Measurements from ENCODE around the gene NDUFA8. TPM values are rescaled to one million over a fixed set of nuclear protein-coding genes. Genes with fewer than 3 reads are reported as not detected.

NDUFA8 gene
- total and polyA plus RNA-seq, 10 of the 15 experiments (the other 5 are each of a cell fraction or from before 2014, with no cell fraction given): 44.9 to 159 (median 90.8) TPM

DNA sequence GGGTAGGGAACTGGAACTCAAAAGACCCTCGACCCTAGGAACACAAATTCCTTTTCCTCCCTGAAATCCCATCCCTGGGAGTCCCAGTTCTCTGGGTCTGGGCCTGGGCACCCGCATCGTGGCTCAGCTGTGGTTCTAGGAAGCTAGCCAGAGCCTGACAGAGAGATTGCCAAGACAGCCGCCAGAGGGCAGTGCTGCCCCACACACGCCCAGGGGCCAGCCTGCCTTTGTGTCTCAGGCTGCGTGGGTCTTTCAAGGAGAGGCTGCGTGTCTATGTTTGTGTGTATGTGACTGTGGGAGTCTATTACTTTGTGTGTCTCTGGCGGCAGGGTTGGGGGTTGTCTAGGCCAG is 34.4 kb downstream of the NDUFA8 start:
- peak; percentile 93 for ATAC-seq
- intact Hi-C loops (cut with micrococcal nuclease; ENCODE audit: unreplicated experiment): loop anchor here (1.0 to 10.0 kb wide), 4 partner anchors 225 to 685 kb away; no protein-coding TSS in a partner anchor
- SMC1A ChIA-PET (ENCODE audit: uncharacterized antibody, unreplicated experiment): interaction anchor here (0.6 to 4.4 kb wide), 15 partner anchors 18 to 683 kb away, joined by 3 to 41 read pairs (median 4); no protein-coding TSS in a partner anchor
- Histone ChIP-seq H3K4me1 (ENCODE audit: control insufficient read depth, insufficient read depth, low read length) (no peaks in the 10 kb centered on the region), H3K4me2 (ENCODE audit: control insufficient read depth, insufficient read depth) (no peak overlapping the region), H2AFZ (ENCODE audit: control insufficient read depth, low read depth, low read length) (no peak overlapping the region), H3K27me3 (replicated peaks in 1 of 2; ENCODE audit: control insufficient read depth in 2 of 2, insufficient read depth in 2 of 2, low read length in 1 of 2) (peaks cover 2 to 10% of the 10 kb centered on the region in 2 experiments; a peak in 2 of 4 replicates), H3K4me3 (no peak overlapping the region), H3K9me3 (replicated peaks; ENCODE audit: control insufficient read depth, insufficient read depth, low read length) (no peaks in the 10 kb centered on the region), H3K79me2 (ENCODE audit: control insufficient read depth, insufficient read depth, low read length) (no peaks in the 10 kb centered on the region), H4K20me1 (ENCODE audit: control insufficient read depth, insufficient read depth) (no peaks in the 10 kb centered on the region; the same call in 1 of the 2 replicates), H3K9ac (ENCODE audit: control insufficient read depth, insufficient read depth, low read length) (no peak overlapping the region), H3K36me3 (ENCODE audit: control insufficient read depth in 2 of 2, insufficient read depth in 2 of 2, low read length in 1 of 2) (no peaks in the 10 kb centered on the region), H3K27ac (ENCODE audit: control insufficient read depth, insufficient read depth) (no peak overlapping the region)
- WGBS (ENCODE audit: insufficient coverage, insufficient replicate concordance, low lambda C conversion rate, missing lambda C conversion rate): 0% methylated on average over 8 of the region's 8 CpGs
- in situ Hi-C loops (cut with MboI): loop anchor here (10.0 kb wide), 1 partner anchor 330 kb away; no protein-coding TSS in a partner anchor
- no peak for DNase-seq (ENCODE audit: low read depth, low spot score)
- BruUV-seq (replicated peaks): no TSS peak
- RAD21 ChIA-PET (ENCODE audit: unreplicated experiment): interaction anchor here (0.8 to 7.6 kb wide), 12 partner anchors 24 to 686 kb away, joined by 3 to 76 read pairs (median 4); no protein-coding TSS in a partner anchor
- POLR2A ChIA-PET: no interaction called here
- CTCF ChIA-PET: interaction anchor here (0.6 to 11.7 kb wide), 40 partner anchors 8 to 1042 kb away, joined by 3 to 190 read pairs (median 5); partner anchors contain the start of genes MORN5 and NDUFA8
- FAIRE-seq: peak; percentile 87
- TF ChIP-seq FOXK2 (IDR thresholded peaks at IDR 0.05) (no peak), ATF7 (IDR thresholded peaks at IDR 0.05; ENCODE audit: low read depth) (no peak), SRF (IDR thresholded peaks at IDR 0.05; ENCODE audit: low read depth in 2 of 2, low read length in 2 of 2) (no peak), ZNF217 (IDR thresholded peaks at IDR 0.05) (no peak), YY1 (IDR thresholded peaks at IDR 0.05; ENCODE audit: low read depth, low read length) (peak; percentile 54; the same call in 1 of the 2 replicates), SMC3 (IDR thresholded peaks at IDR 0.05; ENCODE audit: borderline replicate concordance, low read length) (peak; percentile 99), NRF1 (conservative IDR thresholded peaks at IDR 0.05; ENCODE audit: low read depth, low read length) (no peak), ETV6 (conservative IDR thresholded peaks at IDR 0.05 in 1 of 2, IDR thresholded peaks at IDR 0.05 in 1 of 2; ENCODE audit: borderline replicate concordance in 1 of 2, low read depth in 1 of 2) (no peak), ZNF384 (IDR thresholded peaks at IDR 0.05; ENCODE audit: borderline replicate concordance, low read depth, low read length) (no peak), NFXL1 (IDR thresholded peaks at IDR 0.05; ENCODE audit: borderline replicate concordance) (no peak), NR2C1 (IDR thresholded peaks at IDR 0.05) (no peak), RUNX3 (IDR thresholded peaks at IDR 0.05; ENCODE audit: low read length) (0 out of 2 replicates have a peak, but pooled peaks have one; percentile 10), MYC (IDR thresholded peaks at IDR 0.05; ENCODE audit: insufficient read depth, insufficient read length, insufficient replicate concordance, low read length, severe bottlenecking) (no peak), RCOR1 (conservative IDR thresholded peaks at IDR 0.05; ENCODE audit: low read depth, low read length) (no peak), SUPT20H (IDR thresholded peaks at IDR 0.05; ENCODE audit: borderline replicate concordance, control insufficient read depth, low read depth, low read length) (no peak)
- TF ChIP-seq, protein P1, sequence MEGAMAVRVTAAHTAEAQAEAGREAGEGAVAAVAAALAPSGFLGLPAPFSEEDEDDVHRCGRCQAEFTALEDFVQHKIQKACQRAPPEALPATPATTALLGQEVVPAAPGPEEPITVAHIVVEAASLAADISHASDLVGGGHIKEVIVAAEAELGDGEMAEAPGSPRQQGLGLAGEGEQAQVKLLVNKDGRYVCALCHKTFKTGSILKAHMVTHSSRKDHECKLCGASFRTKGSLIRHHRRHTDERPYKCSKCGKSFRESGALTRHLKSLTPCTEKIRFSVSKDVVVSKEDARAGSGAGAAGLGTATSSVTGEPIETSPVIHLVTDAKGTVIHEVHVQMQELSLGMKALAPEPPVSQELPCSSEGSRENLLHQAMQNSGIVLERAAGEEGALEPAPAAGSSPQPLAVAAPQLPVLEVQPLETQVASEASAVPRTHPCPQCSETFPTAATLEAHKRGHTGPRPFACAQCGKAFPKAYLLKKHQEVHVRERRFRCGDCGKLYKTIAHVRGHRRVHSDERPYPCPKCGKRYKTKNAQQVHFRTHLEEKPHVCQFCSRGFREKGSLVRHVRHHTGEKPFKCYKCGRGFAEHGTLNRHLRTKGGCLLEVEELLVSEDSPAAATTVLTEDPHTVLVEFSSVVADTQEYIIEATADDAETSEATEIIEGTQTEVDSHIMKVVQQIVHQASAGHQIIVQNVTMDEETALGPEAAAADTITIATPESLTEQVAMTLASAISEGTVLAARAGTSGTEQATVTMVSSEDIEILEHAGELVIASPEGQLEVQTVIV (IDR thresholded peaks at IDR 0.05; ENCODE audit: borderline replicate concordance, partially characterized antibody): no peak
- TF ChIP-seq, protein P2, sequence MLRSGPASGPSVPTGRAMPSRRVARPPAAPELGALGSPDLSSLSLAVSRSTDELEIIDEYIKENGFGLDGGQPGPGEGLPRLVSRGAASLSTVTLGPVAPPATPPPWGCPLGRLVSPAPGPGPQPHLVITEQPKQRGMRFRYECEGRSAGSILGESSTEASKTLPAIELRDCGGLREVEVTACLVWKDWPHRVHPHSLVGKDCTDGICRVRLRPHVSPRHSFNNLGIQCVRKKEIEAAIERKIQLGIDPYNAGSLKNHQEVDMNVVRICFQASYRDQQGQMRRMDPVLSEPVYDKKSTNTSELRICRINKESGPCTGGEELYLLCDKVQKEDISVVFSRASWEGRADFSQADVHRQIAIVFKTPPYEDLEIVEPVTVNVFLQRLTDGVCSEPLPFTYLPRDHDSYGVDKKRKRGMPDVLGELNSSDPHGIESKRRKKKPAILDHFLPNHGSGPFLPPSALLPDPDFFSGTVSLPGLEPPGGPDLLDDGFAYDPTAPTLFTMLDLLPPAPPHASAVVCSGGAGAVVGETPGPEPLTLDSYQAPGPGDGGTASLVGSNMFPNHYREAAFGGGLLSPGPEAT (IDR thresholded peaks at IDR 0.05; ENCODE audit: low read depth): no peak
- TF ChIP-seq, protein P3, sequence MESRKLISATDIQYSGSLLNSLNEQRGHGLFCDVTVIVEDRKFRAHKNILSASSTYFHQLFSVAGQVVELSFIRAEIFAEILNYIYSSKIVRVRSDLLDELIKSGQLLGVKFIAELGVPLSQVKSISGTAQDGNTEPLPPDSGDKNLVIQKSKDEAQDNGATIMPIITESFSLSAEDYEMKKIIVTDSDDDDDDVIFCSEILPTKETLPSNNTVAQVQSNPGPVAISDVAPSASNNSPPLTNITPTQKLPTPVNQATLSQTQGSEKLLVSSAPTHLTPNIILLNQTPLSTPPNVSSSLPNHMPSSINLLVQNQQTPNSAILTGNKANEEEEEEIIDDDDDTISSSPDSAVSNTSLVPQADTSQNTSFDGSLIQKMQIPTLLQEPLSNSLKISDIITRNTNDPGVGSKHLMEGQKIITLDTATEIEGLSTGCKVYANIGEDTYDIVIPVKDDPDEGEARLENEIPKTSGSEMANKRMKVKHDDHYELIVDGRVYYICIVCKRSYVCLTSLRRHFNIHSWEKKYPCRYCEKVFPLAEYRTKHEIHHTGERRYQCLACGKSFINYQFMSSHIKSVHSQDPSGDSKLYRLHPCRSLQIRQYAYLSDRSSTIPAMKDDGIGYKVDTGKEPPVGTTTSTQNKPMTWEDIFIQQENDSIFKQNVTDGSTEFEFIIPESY (IDR thresholded peaks at IDR 0.05): no peak

Data from GM12878 (cell line).